Progenitor cell of endocrine pancreas (in vitro differentiated cells): ENCODE measurements around the gene SOX13. TPM values are rescaled to one million over a fixed set of nuclear protein-coding genes. Genes with fewer than 3 reads are reported as not detected.

Source experiments
- DNase-seq: peaks from one replicate; pipeline ENCODE4 v3.0.0; 2021; ENCODE audit warnings: low spot score; ENCODE audit not compliant: unreplicated experiment
- H3K27ac Mint-ChIP-seq: 2 replicates; pipeline ENCODE4 v1.8.0; 2021; ENCODE audit warnings: mild to moderate bottlenecking, moderate library complexity, mixed read lengths
- H3K27me3 Mint-ChIP-seq: 2 replicates; pipeline ENCODE4 v1.8.0; 2021; ENCODE audit warnings: mixed read lengths
- H3K36me3 Mint-ChIP-seq: 2 replicates; pipeline ENCODE4 v1.8.0; 2022; ENCODE audit warnings: mixed read lengths; ENCODE audit not compliant: insufficient read depth
- H3K4me1 Mint-ChIP-seq: 2 replicates; pipeline ENCODE4 v1.8.0; 2021; ENCODE audit warnings: low read depth, mixed read lengths
- H3K4me3 Mint-ChIP-seq: 2 replicates; pipeline ENCODE4 v1.8.0; 2021; ENCODE audit warnings: low read depth, mild to moderate bottlenecking, moderate library complexity, mixed read lengths
- H3K9me3 Mint-ChIP-seq: 2 replicates; pipeline ENCODE4 v1.8.0; 2021; ENCODE audit warnings: low read depth, mixed read lengths
- total RNA-seq: library from RNA; stranded (reverse); gene quantifications from 2 replicates; pipeline ENCODE4 v1.2.1, GENCODE V29; 2021
- TF ChIP-seq, protein P1 (sequence below): fragments of 200-600 bp; sonication (generic); IDR thresholded peaks from one replicate; pipeline ENCODE4 v1.5.0; 2021; ENCODE audit warnings: antibody characterized with exemption, mild to moderate bottlenecking; ENCODE audit not compliant: unreplicated experiment

SOX13 gene
- total RNA-seq, 1 donor from 2014 or later, result 61.6 TPM

GRCh38 chr1:204150702-204151551 lies 78.0 kb downstream of the SOX13 start:
- DNase-seq, result no peak
- Mint-ChIP-seq H3K9me3 (no peaks in the 10 kb centered on the region), H3K4me3 (peak overlapping the region; percentile 76), H3K27ac (no peak overlapping the region), H3K4me1 (no peaks in the 10 kb centered on the region), H3K36me3 (no peaks in the 10 kb centered on the region), H3K27me3 (peaks cover 20% of the 10 kb centered on the region)
- TF ChIP-seq, protein P1, sequence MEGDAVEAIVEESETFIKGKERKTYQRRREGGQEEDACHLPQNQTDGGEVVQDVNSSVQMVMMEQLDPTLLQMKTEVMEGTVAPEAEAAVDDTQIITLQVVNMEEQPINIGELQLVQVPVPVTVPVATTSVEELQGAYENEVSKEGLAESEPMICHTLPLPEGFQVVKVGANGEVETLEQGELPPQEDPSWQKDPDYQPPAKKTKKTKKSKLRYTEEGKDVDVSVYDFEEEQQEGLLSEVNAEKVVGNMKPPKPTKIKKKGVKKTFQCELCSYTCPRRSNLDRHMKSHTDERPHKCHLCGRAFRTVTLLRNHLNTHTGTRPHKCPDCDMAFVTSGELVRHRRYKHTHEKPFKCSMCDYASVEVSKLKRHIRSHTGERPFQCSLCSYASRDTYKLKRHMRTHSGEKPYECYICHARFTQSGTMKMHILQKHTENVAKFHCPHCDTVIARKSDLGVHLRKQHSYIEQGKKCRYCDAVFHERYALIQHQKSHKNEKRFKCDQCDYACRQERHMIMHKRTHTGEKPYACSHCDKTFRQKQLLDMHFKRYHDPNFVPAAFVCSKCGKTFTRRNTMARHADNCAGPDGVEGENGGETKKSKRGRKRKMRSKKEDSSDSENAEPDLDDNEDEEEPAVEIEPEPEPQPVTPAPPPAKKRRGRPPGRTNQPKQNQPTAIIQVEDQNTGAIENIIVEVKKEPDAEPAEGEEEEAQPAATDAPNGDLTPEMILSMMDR, result peak; percentile 20

DNA sequence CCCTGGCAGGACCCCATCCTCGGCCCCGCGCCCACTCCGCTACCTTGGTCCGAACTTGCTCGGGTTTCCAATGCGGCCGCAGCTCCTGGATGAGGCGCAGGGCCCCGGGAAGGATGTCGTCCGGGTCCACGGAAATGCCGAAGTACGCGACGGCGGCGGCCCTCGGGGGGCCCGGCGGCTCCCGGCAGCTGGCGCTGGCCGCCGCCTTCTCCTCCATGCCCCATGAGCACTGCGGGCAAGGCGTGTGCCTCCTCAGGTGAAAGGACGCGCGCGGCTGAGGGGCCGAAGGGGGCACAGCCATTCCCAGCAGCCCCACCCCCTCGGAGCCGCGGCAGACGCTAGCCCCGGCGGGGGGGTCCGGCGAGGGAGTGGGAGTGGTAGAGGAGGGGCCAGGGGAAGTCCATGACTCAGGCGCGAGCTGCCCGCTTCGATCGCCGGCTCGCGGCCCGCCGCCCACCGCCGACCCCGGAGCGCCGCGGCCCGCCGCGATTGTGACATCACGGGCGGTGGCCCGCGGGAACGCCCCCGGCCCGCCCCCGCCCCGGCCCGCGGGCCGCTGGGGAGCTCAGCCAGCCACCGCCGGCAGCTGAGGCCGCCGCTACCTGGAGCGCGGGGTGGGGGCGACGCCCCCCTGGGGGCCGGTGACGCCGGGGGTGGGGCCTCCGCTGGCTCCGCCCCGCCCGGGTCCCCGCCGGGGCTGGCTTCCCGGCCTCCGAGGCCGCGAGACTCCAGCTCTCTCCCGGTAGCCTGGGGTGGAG lies 78.8 kb downstream of the SOX13 start, which contains the start of gene ETNK2:
TSS of gene ETNK2 (minus strand) at position 493 of the 758 bp plus-strand sequence. CDS start at position 301, 192 bp downstream.
- Mint-ChIP-seq H3K27ac (no peak within 1 kb of the TSS), H3K36me3 (no peaks in the 10 kb centered on the region), H3K9me3 (no peaks in the 10 kb centered on the region), H3K4me3 (peak within 1 kb of the TSS; percentile 76), H3K27me3 (peaks cover 25% of the 10 kb centered on the region), H3K4me1 (no peaks in the 10 kb centered on the region)
- peak; percentile 67 for DNase-seq
- TF ChIP-seq, protein P1, result peak; percentile 3

GRCh38 chr1:204152310-204153044 lies 79.6 kb downstream of the SOX13 start:
- no peak overlapping the region for H3K27ac Mint-ChIP-seq
- H3K9me3 Mint-ChIP-seq, result no peaks in the 10 kb centered on the region
- H3K4me3 Mint-ChIP-seq, result peak overlapping the region; percentile 74
- peaks cover 30% of the 10 kb centered on the region for H3K27me3 Mint-ChIP-seq
- TF ChIP-seq, protein P1, result no peak
- H3K36me3 Mint-ChIP-seq, result no peaks in the 10 kb centered on the region
- DNase-seq, result no peak
- H3K4me1 Mint-ChIP-seq, result no peaks in the 10 kb centered on the region

- Mint-ChIP-seq H3K4me3 (no peak overlapping the region), H3K9me3 (no peaks in the 10 kb centered on the region), H3K36me3 (no peaks in the 10 kb centered on the region), H3K4me1 (no peaks in the 10 kb centered on the region), H3K27me3 (peaks cover 37% of the 10 kb centered on the region), H3K27ac (no peak overlapping the region)
- TF ChIP-seq, protein P1, result no peak
- no peak for DNase-seq
These were observed 80.8 kb downstream of the SOX13 start for GRCh38 chr1:204153667-204154066.
